Stimulated activated CD4-positive, alpha-beta T cell treated with anti-CD3 and anti-CD28 coated beads, Interleukin-15, amount 100 ng/mL, for 24 hours (primary cell): Measurements from ENCODE around the gene OTC.

Source experiments
- DNase-seq: peaks from one replicate; pipeline ENCODE4 v3.0.0-alpha.2; 2020

OTC gene

DNA sequence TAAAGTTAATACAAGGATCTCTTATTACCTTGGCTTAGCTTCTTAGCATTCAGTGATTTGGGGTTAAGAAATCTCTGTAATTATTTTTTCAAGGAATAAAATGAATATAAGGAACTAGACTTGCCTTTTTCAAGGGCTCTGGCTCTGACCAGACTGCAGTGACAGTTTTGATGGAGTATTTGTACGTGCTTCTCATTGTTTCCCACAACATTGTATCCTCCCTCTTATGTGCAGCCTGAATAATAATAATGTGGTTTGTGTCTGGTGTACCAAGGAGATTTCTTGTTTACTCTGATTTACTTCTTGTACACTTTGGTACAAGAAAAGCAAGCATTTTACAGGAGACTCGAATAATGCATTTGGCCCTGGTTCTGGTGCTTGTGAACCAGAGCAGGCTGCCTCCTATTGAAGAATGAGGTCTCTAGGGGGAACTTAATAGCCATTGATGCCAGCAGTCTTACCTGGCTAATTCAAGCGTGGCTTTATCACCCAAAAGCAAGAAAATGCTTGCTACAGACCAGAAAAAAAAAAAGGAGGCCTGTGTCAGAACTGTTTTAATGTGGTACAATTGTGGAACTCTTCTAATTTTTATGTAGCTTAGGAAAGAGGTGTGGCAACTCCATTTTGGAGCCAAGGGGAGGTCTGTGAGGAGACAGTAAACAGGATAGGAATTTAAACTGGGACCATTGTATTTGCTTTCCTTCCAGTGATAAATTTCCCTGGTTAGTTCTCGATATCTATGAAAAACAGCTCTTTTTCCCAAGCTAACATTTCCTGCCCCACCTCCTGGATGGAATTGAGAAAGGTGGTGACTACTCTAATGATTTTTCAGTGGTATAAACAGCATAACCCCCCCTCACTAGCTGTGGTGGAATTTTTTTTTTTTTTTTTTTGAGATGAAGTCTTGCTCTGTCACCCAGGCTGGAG, 5.6 kb downstream of the OTC start:
- DNase-seq = no peak

DNA sequence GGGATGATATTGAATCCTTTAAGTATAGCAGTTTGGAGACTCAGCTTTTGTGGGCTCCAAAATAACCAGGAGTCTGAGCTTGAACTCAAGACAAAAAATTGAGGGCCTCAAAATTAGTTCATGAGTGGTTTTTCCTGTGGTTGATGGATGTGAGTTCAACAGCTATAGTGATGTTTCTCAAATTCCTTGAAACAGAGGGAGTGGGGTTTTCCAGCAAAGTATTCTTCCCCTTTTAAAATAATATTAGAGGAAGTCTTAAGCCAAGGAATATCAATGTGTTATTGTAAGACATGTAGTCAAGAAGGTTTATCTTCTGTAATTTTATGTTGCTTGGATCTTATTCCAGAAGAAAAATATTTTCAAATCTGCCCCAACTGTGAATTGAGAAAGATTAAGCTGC, 10.6 kb downstream of the OTC start:
- DNase-seq = no peak

DNA sequence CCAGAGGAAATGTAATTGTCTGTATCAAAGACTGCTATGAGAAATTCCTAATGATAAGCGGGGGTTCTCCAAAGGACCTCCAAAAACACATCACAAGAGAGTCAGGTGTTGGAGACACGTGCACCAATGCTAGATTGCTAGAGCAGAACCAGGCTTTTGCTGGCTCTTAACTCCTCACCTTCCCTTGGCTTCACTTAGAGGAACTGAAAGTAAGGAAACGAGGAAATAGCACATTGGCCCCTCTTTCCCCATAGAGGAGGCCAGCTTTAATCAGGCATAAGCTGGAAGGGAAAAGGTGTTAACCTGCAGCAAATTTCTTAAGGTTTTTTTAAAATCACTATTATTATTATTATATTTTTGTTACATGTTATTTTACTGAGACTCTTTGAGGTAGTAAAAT, 13.6 kb downstream of the OTC start:
- no peak for DNase-seq

DNA sequence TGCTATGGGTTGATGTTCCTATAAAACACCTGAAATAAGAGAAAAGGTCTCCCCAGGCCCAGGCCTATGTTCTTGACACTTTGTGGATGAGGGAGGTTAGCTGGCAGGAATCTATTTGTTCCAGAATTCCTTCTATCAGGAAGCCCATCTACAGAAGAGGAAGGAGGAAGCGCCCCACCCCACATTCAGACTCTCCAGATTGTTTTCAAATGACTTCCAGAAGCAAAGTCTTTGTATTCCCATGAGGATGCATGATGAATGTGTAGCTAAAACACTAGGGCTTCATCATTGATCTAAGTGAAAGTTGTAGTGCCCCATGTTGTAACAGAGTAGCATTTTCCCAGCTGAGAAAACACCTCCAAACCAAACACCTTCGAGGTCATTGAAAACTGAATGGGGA, 16.4 kb downstream of the OTC start:
- DNase-seq = no peak

DNA sequence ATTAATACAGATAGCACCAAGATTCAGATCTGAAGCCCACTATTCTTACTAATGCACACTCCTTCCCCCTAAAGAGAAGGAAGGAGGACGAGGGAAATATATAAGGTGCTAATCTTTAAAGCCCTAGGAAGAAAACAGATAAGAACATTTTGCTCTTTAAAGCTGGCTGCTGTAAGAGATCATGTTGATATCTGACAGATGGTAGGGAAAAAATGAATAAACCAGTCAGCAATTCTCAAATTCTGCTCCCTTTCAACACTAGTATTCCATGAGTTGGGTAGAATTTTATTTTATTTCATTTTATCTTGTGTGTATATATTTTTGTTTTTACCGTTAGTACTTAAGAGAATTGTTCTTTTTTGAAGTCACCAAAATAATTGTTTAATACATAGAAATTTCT, 19.2 kb downstream of the OTC start:
- no peak for DNase-seq

DNA sequence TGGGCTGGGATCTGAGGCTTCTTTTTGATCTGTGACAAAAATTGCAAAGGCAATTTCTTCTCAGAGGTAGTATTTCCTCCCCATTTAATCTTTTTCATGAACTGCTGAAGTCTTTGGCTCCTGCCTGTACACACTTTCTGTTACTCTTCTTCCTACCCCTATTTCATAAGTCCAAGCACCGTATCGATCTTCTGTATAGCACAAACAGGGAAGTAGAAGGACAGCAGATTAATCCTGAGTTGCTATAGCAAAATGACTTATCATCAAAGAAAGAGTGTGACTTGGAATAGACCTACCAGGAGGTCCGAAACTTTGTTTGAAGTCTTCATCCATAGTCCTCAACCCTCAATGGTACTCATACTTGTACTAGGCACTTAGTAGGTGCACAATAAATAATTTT, 22.0 kb downstream of the OTC start:
- DNase-seq = no peak

DNA sequence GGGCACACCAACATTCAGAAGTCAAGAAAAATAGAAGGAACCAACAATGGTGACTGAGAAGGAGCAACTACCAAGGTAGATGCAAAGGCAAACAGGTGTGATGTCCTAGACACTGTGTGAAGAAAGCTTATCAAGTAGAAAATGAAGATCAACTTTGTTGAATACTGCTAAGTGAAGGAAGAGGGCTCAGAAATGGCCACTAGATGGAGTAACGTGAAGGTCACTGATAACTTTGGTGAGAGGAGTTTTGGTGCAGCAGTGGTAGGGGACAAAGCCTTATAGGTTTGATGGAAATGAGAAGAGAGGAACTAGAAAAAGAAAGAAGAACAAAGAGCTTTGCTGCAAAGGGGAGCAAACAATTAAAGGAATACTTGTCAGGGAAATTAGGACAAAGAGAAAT, 23.5 kb downstream of the OTC start:
- DNase-seq = no peak

DNA sequence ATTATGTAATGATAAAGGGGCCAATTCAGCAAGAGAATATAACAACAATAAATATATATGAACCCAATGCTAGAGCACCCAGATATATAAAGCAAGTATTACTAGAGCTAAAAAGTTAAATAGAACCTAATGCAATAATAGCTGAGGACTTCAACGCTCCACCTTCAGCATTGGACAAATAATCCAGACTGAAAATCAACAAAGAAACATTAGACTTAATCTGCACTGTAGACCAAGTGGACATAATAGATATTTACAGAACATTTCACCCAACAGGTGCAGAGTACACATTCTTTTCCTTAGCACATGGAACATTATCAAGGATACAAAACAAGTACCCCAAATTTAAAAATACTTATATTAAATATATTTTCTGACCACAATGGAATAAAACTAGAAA, 24.3 kb downstream of the OTC start:
- DNase-seq = no peak

DNA sequence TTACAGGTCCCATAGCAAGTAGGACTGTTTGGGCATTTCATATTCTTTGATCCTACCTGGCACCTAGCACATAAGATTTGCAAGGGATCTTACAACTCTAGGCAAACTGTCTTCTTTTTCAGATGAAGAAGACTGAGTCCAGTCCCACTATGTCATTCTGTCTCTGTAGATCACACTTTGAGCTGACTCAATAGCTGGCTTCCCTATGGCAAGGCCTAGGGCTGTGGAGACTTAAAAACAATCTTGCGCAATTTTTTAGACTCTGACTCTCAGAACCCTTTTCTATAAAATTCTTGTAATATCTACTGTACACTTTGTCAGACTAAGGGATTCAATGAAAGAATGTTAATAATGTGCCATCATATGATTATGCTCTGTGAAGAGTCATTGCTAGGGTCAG, 26.7 kb downstream of the OTC start:
- no peak for DNase-seq

DNA sequence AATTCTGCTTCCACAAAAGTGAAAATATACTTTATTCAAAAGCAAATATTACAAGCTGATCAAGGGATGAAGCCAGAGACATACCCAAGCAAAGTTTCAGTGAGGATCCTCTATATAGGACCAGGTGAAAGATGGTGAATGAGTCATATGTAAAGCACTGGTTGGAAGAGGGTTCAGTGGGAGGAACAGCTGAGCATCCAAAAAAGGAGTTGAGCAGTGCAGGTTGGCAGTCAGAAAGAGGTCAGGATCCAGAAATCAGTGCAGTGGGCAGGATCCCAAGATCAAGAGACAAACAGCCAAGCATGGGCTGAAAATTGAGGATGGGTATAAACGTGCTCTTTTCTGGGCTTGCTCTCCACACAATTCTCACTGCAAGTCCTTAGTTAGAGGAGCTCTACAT, 30.3 kb downstream of the OTC start:
- no peak for DNase-seq

DNA sequence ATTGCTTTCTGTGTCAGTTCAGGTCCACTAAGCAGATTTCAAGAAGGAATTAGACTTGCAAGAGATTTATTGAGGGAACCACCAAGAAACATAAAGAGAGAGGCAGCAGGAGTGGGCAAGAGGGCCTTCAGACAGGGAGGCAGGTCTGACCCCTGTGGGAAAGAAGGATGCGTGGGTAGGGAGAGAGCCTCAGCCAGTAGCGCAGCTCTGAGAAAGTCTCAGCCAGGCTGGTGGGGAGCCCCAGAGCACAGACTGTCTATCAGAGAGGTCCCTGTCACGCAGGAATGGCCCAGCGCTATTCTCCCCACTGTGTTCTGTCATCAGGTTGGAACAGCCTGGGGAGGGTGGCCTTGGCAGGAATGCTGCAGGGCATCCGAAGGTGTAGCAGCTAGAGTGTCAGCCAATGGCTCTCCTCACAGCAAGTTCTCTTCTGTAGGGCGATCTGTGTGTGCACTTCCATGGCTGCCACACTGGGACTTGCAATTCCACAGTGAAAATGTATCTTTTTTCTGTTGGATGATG, 48.0 kb downstream of the OTC start:
- DNase-seq = no peak

DNA sequence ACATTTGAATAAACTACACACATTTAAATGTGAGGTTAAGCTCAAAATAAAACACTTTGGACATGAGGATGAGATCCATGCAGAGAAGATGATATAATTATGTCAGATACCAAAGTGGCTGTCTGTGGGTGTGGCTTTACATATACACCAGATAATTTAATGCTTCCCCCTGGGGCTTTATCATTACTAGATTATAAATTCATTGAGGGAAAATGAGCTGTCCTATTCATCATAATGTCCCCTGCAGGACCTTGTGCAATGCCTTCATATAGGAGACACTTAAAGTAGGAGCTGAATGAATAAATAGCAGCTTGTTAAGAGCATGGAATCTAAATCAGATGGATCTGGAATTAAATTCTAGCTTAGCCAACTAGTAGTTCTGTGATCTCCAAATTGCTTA, 49.7 kb downstream of the OTC start:
- no peak for DNase-seq

DNA sequence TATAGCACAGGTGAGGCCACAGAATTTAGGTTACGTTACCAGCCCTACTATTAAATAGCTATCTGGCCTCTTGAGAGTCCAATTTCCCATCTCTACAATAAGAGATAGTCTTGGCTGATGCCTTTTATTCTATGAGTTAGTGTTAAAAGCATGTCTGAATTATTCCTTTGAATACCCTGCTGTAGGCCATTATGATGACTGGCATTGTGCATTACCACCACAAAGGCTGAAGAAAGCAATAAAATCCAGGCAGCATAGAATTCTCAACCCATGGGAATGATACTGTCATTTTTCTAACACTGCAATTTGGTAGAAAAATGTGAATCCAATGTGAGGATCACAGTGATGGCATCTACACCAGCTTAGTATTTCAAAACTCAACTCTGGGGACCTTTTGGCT, 51.4 kb downstream of the OTC start:
- DNase-seq = no peak

DNA sequence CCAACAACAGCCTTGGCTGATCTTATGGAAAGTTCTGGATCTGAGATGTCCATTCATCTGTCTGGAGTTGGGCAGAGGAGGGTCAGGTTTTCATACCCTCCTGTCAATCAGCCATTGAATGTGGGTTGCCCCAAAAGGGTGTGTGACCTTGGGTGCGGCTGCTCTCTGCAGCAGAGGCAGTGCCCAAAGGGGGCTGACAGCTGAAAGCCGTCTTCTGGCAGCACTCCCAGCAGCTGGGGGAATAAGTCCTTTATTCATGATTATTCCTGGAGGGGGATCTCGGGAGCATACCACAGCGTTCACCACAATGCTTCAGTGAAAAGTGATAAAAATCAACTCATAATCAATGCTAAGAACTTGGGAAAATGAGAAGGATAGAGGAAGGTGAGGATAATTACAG, 54.7 kb downstream of the OTC start:
- no peak for DNase-seq

DNA sequence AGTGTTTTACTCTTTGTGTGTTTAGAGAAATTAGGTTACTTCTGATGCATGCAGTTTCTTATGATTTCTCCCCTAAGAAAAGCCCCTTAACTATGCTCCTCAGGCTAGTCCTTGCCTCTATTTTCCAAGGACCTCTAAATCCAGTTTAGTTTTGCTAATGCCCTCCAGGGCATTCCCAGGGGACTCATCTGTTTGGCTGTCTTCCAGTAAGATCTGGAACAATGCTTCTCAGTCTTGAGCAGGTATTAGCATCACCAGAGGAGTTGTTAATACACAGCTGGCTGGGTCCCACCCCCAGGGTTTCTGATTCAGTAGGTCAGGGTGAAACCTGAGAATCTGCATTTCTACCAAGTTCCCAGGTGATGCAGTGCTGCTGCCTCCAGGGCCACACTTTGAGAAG, 56.9 kb downstream of the OTC start:
- no peak for DNase-seq

DNA sequence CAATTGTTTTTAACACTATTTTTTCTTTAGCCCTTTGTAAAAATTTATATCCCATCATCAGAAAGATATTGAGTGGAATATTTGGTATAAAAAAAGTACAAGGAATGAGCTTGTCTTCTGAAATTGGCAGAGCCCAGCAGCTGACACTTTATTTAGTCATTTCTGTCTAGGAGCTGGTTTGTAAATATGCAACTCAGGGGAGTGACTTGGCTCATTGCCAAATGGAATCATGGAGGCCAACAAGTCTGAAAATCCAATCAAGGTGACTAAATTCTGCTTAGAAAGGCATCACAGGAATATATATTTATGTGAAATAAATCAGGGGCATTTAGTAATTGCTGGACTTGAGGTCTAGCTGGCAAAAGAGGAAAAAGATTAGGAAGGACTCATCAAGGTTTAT, 74.4 kb downstream of the OTC start:
- DNase-seq = no peak

DNA sequence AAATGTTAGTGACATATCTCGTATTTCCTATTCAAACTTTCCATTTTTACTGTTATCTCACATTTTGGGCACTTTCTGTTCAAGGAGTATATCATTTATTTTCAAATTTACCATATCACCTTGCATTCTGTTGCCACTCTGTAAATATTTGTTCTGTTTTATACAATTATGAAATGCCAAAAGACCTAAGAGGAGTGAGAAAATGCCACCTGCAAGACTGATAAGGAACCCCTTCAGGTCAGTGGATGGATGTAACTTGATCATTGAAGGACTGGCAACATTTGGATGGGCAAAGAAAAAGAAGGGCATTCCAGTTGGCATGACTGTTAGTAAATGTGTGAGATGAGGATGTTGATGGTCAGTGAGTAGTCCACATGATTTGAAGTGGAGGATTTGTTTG, 79.1 kb downstream of the OTC start:
- no peak for DNase-seq

DNA sequence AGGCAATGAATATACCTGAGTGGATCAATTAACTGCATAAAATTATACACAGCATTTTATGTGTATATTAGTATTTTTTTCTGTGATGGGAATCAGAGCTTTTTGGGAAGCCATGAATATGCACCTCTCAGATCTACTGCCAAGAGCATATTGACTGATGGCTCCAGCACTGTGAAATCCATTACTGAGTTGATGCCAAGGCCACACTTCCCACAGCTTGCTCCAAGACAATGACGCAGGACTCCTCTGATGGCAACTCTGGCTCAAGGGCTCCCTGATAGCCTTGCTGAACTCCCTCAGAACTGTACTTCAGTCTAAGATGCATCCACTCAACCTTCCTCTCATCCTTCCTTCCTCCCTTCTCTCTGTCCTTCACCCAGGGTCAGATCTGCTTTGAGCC, 82.7 kb downstream of the OTC start:
- DNase-seq = no peak

DNA sequence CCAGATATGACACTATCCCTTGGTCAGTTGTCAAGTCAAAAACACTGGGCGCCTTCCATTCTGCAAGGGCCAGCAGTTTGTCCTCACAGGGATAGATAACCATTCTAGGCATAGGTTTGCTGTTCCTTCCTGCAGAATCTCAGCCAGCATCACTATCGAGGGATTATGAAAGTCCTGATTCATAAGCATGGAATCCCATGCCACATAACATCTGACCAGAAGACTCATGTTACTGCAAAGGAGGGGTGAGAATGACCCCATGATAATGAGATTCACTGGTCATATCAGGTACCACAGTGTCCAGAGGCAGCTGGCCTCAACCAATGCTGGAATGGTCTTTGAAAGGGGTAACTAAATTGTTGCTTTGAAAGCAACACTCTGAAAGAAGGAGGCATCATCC, 84.7 kb downstream of the OTC start:
- DNase-seq = no peak

DNA sequence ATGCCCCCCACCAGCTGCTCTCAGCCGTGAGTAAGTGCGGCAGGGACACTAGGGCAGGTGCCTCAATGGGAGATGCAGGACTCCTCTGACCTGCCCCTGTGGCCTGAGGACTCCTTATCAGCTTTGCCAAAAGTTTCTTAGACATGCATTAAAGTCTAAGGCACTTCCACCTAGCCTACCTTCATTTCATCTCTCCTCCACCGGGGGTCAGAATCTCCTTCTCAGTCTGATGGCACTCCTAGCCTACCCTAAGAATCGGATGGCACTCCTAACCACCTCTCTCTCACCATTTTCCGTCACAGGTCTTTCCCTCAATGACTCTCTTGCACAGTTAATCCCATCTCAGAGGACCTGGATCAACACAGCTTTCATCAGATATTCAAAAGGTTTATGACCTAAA, 85.9 kb downstream of the OTC start:
- DNase-seq = no peak

DNA sequence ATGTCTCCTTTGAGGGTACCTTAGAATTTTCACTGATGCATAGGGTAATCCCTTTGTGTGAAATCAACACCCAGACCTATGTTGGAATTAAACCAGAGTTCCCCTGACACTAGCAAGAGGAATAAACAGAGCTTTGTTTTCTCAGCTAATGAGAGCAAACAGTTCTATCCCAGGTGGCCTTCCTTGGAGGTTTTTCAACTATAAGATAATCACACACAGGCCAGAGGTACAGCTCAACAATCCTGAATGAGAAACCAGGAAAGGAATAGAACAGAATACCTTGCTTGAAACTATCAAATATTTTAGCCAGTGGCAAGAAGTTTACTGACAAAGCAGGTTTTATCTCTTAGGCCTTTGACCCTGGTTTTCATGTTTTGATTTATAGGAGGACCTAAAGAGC, 100.2 kb downstream of the OTC start:
- DNase-seq = no peak

DNA sequence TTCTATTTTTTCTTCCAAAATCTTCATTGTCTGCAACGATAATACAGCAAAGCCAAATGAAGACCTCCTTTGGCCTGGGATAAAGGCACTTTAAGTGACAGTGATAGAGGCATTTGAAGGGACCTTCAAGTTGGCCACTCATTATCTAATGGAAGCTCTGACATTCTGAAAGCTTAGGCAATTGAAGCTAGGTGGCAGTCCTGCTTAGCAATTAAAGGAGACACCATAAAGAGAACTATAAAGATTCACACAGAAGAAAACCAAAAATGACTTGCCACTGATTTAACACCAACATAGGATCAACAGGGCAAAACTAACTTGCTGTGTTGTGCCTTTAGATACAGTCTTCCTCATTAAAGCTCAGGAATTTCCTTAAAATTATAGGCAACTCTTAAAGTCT, 105.7 kb downstream of the OTC start:
- no peak for DNase-seq

DNA sequence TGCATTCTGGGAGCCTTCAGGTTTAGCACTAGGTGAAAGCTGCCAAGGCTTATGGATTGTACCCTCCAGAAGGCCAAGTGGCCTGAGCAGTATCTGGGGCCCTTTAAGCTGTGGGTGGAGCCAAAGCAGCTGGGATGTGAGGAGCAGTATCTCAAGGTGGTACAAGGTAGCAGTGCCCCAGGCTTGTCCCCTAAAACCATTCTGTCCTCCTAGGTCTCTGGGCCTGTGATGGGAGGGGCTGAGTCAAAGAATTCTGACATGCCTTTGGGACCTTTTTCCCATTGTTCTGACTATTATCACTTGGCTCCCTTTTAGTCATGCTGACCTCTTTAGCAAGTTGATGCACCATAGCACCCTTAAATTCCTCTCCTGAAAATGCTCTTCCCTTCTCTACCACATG, 109.9 kb downstream of the OTC start:
- DNase-seq = no peak

DNA sequence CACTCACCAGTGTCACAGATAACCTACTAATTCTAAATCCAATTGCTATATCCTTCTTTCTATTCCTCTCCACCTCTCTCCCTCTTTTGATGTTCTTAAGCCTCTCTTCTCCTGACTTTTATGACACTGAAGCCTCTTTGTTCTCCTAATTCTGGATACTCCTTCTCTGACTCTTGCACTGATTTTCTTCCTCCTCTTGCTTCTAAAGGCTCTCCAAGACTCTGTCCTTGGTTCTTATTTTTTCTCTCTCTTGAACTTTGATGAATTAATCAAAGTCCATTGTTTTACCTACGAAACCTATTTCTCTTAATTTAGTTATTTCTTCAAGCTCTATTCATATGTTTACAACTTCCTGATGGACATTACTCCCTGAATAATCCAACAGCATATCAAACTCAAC, 113.3 kb downstream of the OTC start:
- no peak for DNase-seq

DNA sequence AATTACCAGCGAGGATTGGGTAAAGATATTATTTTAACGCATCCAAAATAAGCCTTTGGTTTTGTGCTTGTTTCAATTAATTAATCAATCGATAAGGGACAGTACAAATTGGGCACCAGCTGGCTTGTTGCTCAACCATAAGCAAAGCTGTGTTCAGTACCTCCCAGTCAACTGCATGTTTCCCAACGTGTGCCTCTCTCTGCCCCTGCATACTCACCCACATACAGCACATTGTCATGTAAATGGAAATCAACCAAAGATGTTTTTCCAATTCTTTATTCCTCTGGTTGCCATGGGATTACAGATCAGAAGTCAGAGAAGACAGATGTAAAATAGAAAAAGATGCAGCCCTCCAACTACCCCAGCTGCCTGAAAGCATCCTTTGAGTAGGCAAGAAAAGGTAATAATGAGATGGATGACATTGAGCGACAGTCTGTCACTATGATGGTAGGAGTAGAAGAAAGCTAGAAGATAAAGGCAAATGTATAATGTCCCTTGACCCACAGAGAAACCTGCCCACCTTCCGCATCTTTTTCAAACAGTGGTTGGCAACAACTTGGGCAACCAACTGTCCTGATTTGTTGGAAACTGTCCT, 116.3 kb downstream of the OTC start:
- no peak for DNase-seq
